Endothelial cell of umbilical vein (primary cell): ENCODE measurements around the gene CTTN.

Experiments used
- CTCF ChIP-seq, 2 donors: IDR thresholded peaks; 1 replicate in 1 of 2; 2 replicates in 1 of 2; pipeline ENCODE4 v1.5.1; 2011; ENCODE audit warnings: low read length in 2 of 2, mild to moderate bottlenecking in 2 of 2, moderate library complexity in 2 of 2, control low read depth in 1 of 2, inconsistent platforms in 1 of 2, low read depth in 1 of 2; ENCODE audit not compliant: insufficient read depth in 1 of 2; ENCODE audit errors: extremely low read depth in 1 of 2
- FOS ChIP-seq: IDR thresholded peaks from 2 replicates; pipeline ENCODE4 v1.6.1; 2011; ENCODE audit warnings: mild to moderate bottlenecking, low read length, moderate library complexity, borderline replicate concordance; ENCODE audit not compliant: insufficient read depth
- POLR2A ChIP-seq: IDR thresholded peaks from 2 replicates; pipeline ENCODE4 v1.6.1; 2012; ENCODE audit warnings: low read depth, mild to moderate bottlenecking, control low read depth, low read length
- POLR2AphosphoS5 ChIP-seq: IDR thresholded peaks from 2 replicates; pipeline ENCODE4 v1.6.1; 2012; ENCODE audit warnings: low read depth, mild to moderate bottlenecking, control low read depth, low read length, moderate library complexity; ENCODE audit not compliant: insufficient read depth

GRCh38 chr11:70371241-70371640 is 27.1 kb upstream of the CTTN start:
- no peak for TF ChIP-seq CTCF (IDR thresholded peaks at IDR 0.05; ENCODE audit: extremely low read depth in 1 of 2, insufficient read depth in 1 of 2, low read depth in 1 of 2, low read length in 2 of 2)
- no peak for TF ChIP-seq POLR2A
- TF ChIP-seq POLR2AphosphoS5 = no peak
- TF ChIP-seq FOS = no peak
